HepG2 (cell line): ENCODE results near the gene CNTFR. TPM values are rescaled to one million over a fixed set of nuclear protein-coding genes. Genes with fewer than 3 reads are reported as not detected.
A peak's percentile ranks its signal among the peaks of the same experiment; 100 is the strongest.

Experiments
- ATAC-seq: fragments of 200-7000 bp; cut with Tn5 transposase; 3 replicates; pipeline ENCODE4 v1.9.1; 2020; ENCODE audit warnings: mild to moderate bottlenecking, moderate library complexity
- BruUV-seq: library from RNA; stranded (reverse); fragments of 400-500 nt; replicated peaks from 2 replicates; lab custom pipeline; 2021; lab: Mats Ljungman, UMichigan
- CTCF ChIA-PET: fragments of 300-600 bp; formaldehyde crosslinking; extraction: SDS; loops from one replicate; lab custom pipeline; 2021; ENCODE audit warnings: low total read pairs, inconsistent platforms, low intra/inter-chr PET ratio; lab: Yijun Ruan, JAX
- POLR2A ChIA-PET: fragments of 350-600 bp; sonication (Branson Sonifier 250); formaldehyde crosslinking; loops from one replicate; lab custom pipeline; 2020; ENCODE audit warnings: antibody characterized with exemption, inconsistent platforms; lab: Yijun Ruan, JAX
- DNase-seq: peaks from one replicate; pipeline ENCODE4 v3.0.0-alpha.2; 2015; ENCODE audit warnings: low spot score
- FAIRE-seq: peaks from 3 replicates; lab custom pipeline; 2011; peaks lifted over from hg19 to GRCh38; lab: Jason Lieb, UNC
- H2AFZ ChIP-seq: one replicate; pipeline ENCODE4 v1.6.1; 2011; ENCODE audit warnings: low read length, inconsistent platforms
- H3K27ac ChIP-seq: fragments of 300-600 bp; 3 replicates; pipeline ENCODE4 v1.8.0; 2011; ENCODE audit warnings: mixed run types, mild to moderate bottlenecking, mixed read lengths, low read length, inconsistent platforms; ENCODE audit not compliant: insufficient read depth; ENCODE audit errors: extremely low read length
- H3K27me3 ChIP-seq, 2 experiments: fragments of 200-600 bp in 1 of 2; 2 replicates in 1 of 2; 3 replicates in 1 of 2; pipeline versions ENCODE4 v1.6.0 to v1.8.0; 2011; ENCODE audit warnings: low read length in 2 of 2, mild to moderate bottlenecking in 2 of 2, moderate library complexity in 2 of 2, inconsistent platforms in 1 of 2; ENCODE audit not compliant: insufficient read depth in 2 of 2, control insufficient read depth in 1 of 2
- H3K36me3 ChIP-seq, 2 experiments: fragments of 200-600 bp in 1 of 2; replicated peaks in 1 of 2; 2 replicates in 1 of 2; 3 replicates in 1 of 2; pipeline versions ENCODE4 v1.5.1 to v1.8.0; 2011; ENCODE audit warnings: low read length in 2 of 2, inconsistent platforms in 1 of 2; ENCODE audit not compliant: insufficient read depth in 2 of 2, control insufficient read depth in 1 of 2
- H3K4me1 ChIP-seq: 2 replicates; pipeline ENCODE4 v1.5.1; 2012; ENCODE audit warnings: low read length, inconsistent platforms; ENCODE audit not compliant: insufficient read depth
- H3K4me2 ChIP-seq: 2 replicates; pipeline ENCODE4 v1.6.0; 2011; ENCODE audit warnings: low read depth, low read length, inconsistent platforms
- H3K4me3 ChIP-seq, 3 experiments: fragments of 200-600 bp in 1 of 3; sonication (generic), shearing (Covaris generic) in 1 of 3; replicated peaks in 1 of 3; 2 replicates each; pipeline ENCODE4 v1.5.1; 2011 to 2016; ENCODE audit warnings: low read length in 3 of 3, inconsistent platforms in 2 of 3, low read depth in 2 of 3, mild to moderate bottlenecking in 2 of 3, control low read depth in 1 of 3, mixed read lengths in 1 of 3; ENCODE audit not compliant: insufficient read depth in 1 of 3
- H3K79me2 ChIP-seq: one replicate; pipeline ENCODE4 v1.6.1; 2011; ENCODE audit warnings: low read length, inconsistent platforms; ENCODE audit not compliant: insufficient read depth
- H3K9ac ChIP-seq: 2 replicates; pipeline ENCODE4 v1.6.0; 2011; ENCODE audit warnings: mild to moderate bottlenecking, low read depth, low read length, inconsistent platforms; ENCODE audit not compliant: insufficient read depth
- H3K9me3 ChIP-seq: 2 replicates; pipeline ENCODE4 v1.5.1; 2012; ENCODE audit warnings: mild to moderate bottlenecking, low read length
- H4K20me1 ChIP-seq: 2 replicates; pipeline ENCODE4 v1.6.0; 2011; ENCODE audit warnings: inconsistent platforms, mild to moderate bottlenecking, low read length, moderate library complexity; ENCODE audit not compliant: insufficient read depth
- ATF7 ChIP-seq, 2 experiments: fragments of 450-650 bp in 1 of 2; sonication (generic) in 1 of 2; formaldehyde crosslinking in 1 of 2; IDR thresholded peaks; 2 replicates each; pipeline versions ENCODE4 v1.4.0 to v1.6.1; 2016 to 2020; ENCODE audit warnings: antibody characterized with exemption in 1 of 2, mild to moderate bottlenecking in 1 of 2, missing genetic modification reagents in 1 of 2
- CEBPB ChIP-seq: IDR thresholded peaks from 2 replicates; pipeline ENCODE4 v1.6.1; 2011; ENCODE audit warnings: low read depth, low read length, improper control_type of control experiment, borderline replicate concordance
- EP300 ChIP-seq, 3 experiments: sonication (generic) in 1 of 3; formaldehyde crosslinking in 1 of 3; IDR thresholded peaks; 2 replicates each; pipeline versions ENCODE4 v1.5.1 to v1.6.1; 2011 to 2020; ENCODE audit warnings: low read depth in 2 of 3, low read length in 2 of 3, borderline replicate concordance in 1 of 3, improper control_type of control experiment in 1 of 3, mild to moderate bottlenecking in 1 of 3, missing genetic modification reagents in 1 of 3, moderate library complexity in 1 of 3
- JUN ChIP-seq: sonication (generic); formaldehyde crosslinking; IDR thresholded peaks from 2 replicates; pipeline ENCODE4 v1.4.0; 2020; ENCODE audit warnings: mild to moderate bottlenecking, missing genetic modification reagents
- JUND ChIP-seq: sonication (generic); formaldehyde crosslinking; IDR thresholded peaks from 2 replicates; pipeline ENCODE4 v1.8.0; 2022; ENCODE audit warnings: mild to moderate bottlenecking, missing genetic modification reagents
- KAT2B ChIP-seq: fragments of 150-350 bp; IDR thresholded peaks from 2 replicates; pipeline ENCODE4 v1.6.1; 2014; ENCODE audit warnings: low read depth, low read length, borderline replicate concordance
- POLR2G ChIP-seq: fragments of 200-400 bp; formaldehyde crosslinking; IDR thresholded peaks from 2 replicates; pipeline ENCODE4 v1.6.1; 2018; ENCODE audit warnings: mild to moderate bottlenecking, low read depth, low read length, moderate library complexity
- RAD21 ChIP-seq: fragments of 450-650 bp; formaldehyde crosslinking; IDR thresholded peaks from 2 replicates; pipeline ENCODE4 v1.5.0; 2020; ENCODE audit warnings: mild to moderate bottlenecking
- REXO4 ChIP-seq: sonication (generic); formaldehyde crosslinking; IDR thresholded peaks from 2 replicates; pipeline ENCODE4 v1.8.0; 2022; ENCODE audit warnings: missing genetic modification reagents, mild to moderate bottlenecking, borderline replicate concordance
- TEAD2 ChIP-seq: sonication (generic); formaldehyde crosslinking; IDR thresholded peaks from 2 replicates; pipeline ENCODE4 v1.9.0; 2021; ENCODE audit warnings: missing genetic modification reagents
- TMF1 ChIP-seq: sonication (generic); formaldehyde crosslinking; IDR thresholded peaks from 2 replicates; pipeline ENCODE4 v1.8.1; 2022; ENCODE audit warnings: low read depth, missing genetic modification reagents
- TOE1 ChIP-seq: sonication (generic); formaldehyde crosslinking; IDR thresholded peaks from 2 replicates; pipeline ENCODE4 v1.4.0; 2020; ENCODE audit warnings: mild to moderate bottlenecking, missing genetic modification reagents
- ZFP36 ChIP-seq: fragments of 150-350 bp; IDR thresholded peaks from 2 replicates; pipeline ENCODE4 v1.6.1; 2018; ENCODE audit warnings: borderline replicate concordance, low read length, low read depth; ENCODE audit not compliant: partially characterized antibody
- ZFYVE20 ChIP-seq: sonication (generic); formaldehyde crosslinking; IDR thresholded peaks from 2 replicates; pipeline ENCODE4 v1.8.0; 2023; ENCODE audit warnings: low read depth, mild to moderate bottlenecking, moderate library complexity, missing genetic modification reagents, borderline replicate concordance
- ZNF10 ChIP-seq: sonication (generic); formaldehyde crosslinking; IDR thresholded peaks from 2 replicates; pipeline ENCODE4 v1.4.0; 2020; ENCODE audit warnings: mild to moderate bottlenecking, low read depth, missing genetic modification reagents, borderline replicate concordance
- ZNF367 ChIP-seq: sonication (generic); formaldehyde crosslinking; IDR thresholded peaks from 2 replicates; pipeline ENCODE4 v1.4.0; 2020; ENCODE audit warnings: missing genetic modification reagents, borderline replicate concordance
- ZNF382 ChIP-seq: sonication (generic); formaldehyde crosslinking; IDR thresholded peaks from 2 replicates; pipeline ENCODE4 v1.5.0; 2020; ENCODE audit warnings: missing genetic modification reagents, mild to moderate bottlenecking, borderline replicate concordance
- ZNF496 ChIP-seq: sonication (generic); formaldehyde crosslinking; IDR thresholded peaks from 2 replicates; pipeline ENCODE4 v1.8.1; 2023; ENCODE audit warnings: mild to moderate bottlenecking, moderate library complexity, missing genetic modification reagents; ENCODE audit not compliant: insufficient replicate concordance
- ZNF547 ChIP-seq: sonication (generic); formaldehyde crosslinking; IDR thresholded peaks from 2 replicates; pipeline ENCODE4 v1.5.1; 2020; ENCODE audit warnings: mild to moderate bottlenecking, missing genetic modification reagents
- ZNF598 ChIP-seq: sonication (generic); formaldehyde crosslinking; IDR thresholded peaks from 2 replicates; pipeline ENCODE4 v1.5.1; 2020; ENCODE audit warnings: mild to moderate bottlenecking, missing genetic modification reagents, borderline replicate concordance
- ZNF614 ChIP-seq: IDR thresholded peaks from 2 replicates; pipeline ENCODE4 v1.6.1; 2018; ENCODE audit warnings: missing biosample characterization, missing genetic modification reagents, inconsistent platforms, borderline replicate concordance
- ZNF784 ChIP-seq: sonication (generic); formaldehyde crosslinking; IDR thresholded peaks from 2 replicates; pipeline ENCODE4 v1.5.1; 2020; ENCODE audit warnings: missing genetic modification reagents, mild to moderate bottlenecking, borderline replicate concordance
- ZSCAN30 ChIP-seq: sonication (generic); formaldehyde crosslinking; IDR thresholded peaks from 2 replicates; pipeline ENCODE4 v1.5.0; 2020; ENCODE audit warnings: mild to moderate bottlenecking, missing genetic modification reagents
- WGBS: methylation state at CpG from one replicate; pipeline ENCODE4 v1.1.6; 2017; ENCODE audit warnings: low lambda C conversion rate; 5-methylcytosine and 5-hydroxymethylcytosine counted together
- in situ Hi-C: cut with HindIII; loops from 2 replicates; pipeline ENCODE4 v1.10.0; 2017; ENCODE audit warnings: low pct_unique_long_range_greater_than_20kb; ENCODE audit not compliant: extremely low pct_ligation_motif_present
- intact Hi-C: fragments of 100-400 bp; cut with micrococcal nuclease; formaldehyde crosslinking; loops from one replicate; pipeline ENCODE4 v1.10.0; 2022; ENCODE audit not compliant: unreplicated experiment
- polyA plus RNA-seq, 8 experiments: library from polyadenylated mRNA; depleted of rRNA in 3 of 8; stranded (reverse) in 7 of 8; unstranded in 1 of 8; fragments of >200 nt; fragmentation: Illumina TruSeq in 4 of 8; extraction: Trizol in 4 of 8; gene quantifications; 2 replicates each; pipeline versions ENCODE4 v1.2.1 to v1.2.3, GENCODE V29; 2011 to 2016; ENCODE audit warnings: low read depth in 4 of 8, missing spikeins in 1 of 8, mixed read lengths in 1 of 8; ENCODE audit not compliant: insufficient read depth in 1 of 8
- total RNA-seq, 5 experiments: library from RNA; depleted of rRNA; stranded (reverse); fragments of >200 nt; fragmentation: Illumina TruSeq; extraction: Trizol; gene quantifications; 2 replicates each; pipeline ENCODE4 v1.2.3, GENCODE V29; 2016; ENCODE audit warnings: low read depth in 1 of 5

Gene CNTFR
- total and polyA plus RNA-seq, 2 of the 13 experiments (the other 11 are each of a cell fraction or from before 2014, with no cell fraction given), result not detected

GRCh38 chr9:34633851-34634550 lies 44.5 kb upstream of the CNTFR start (continued):
- TF ChIP-seq JUND (no peak), ZFP36 (no peak), ZNF614 (CRISPR knock-in tag) (no peak), EP300 (IDR thresholded peaks at IDR 0.05; ENCODE audit: low read depth in 2 of 2, low read length in 2 of 2) (no peak), EP300 (CRISPR knock-in tag; IDR thresholded peaks at IDR 0.05; ENCODE audit: borderline replicate concordance) (0 out of 2 replicates have a peak, but pooled peaks have one; percentile 9), RAD21 (CRISPR knock-in tag) (peak; percentile 75), TEAD2 (CRISPR knock-in tag) (no peak), CEBPB (no peak), POLR2G (0 out of 2 replicates have a peak, but pooled peaks have one; percentile 13), ZNF382 (CRISPR knock-in tag) (no peak), ZNF367 (CRISPR knock-in tag) (no peak), TOE1 (CRISPR knock-in tag) (no peak), ZSCAN30 (CRISPR knock-in tag) (no peak)

GRCh38 chr9:34633166-34633565 lies 43.6 kb upstream of the CNTFR start:
- ChIA-PET POLR2A (interaction anchor here (0.7 to 6.9 kb wide), 3 partner anchors 13 to 26 kb away, joined by 3 to 100 read pairs (median 3); partner anchors contain the start of genes GALT and IL11RA), CTCF (interaction anchor here (1.1 to 4.5 kb wide), 7 partner anchors 13 to 196 kb away, joined by 3 to 54 read pairs (median 7); partner anchors contain the start of genes GALT and RPP25L)
- no peaks in the 10 kb centered on the region for H3K9me3 ChIP-seq
- FAIRE-seq (no peak), ATAC-seq (no peak), DNase-seq (no peak)
- H3K79me2 ChIP-seq, result peaks cover 14% of the 10 kb centered on the region
- H3K9ac ChIP-seq, result no peak overlapping the region
- no peak overlapping the region for H3K27ac ChIP-seq
- H3K36me3 ChIP-seq, result peaks cover 3 to 4% of the 10 kb centered on the region in 2 experiments; a peak in 3 of 5 replicates
- intact Hi-C loops, result no loop called here
- H2AFZ ChIP-seq, result no peak overlapping the region
- WGBS, result 62% methylated on average over 5 of the region's 5 CpGs
- no TSS peak for BruUV-seq
- no peak overlapping the region for H3K4me2 ChIP-seq
- peaks cover 60% of the 10 kb centered on the region for H3K4me1 ChIP-seq
- H3K27me3 ChIP-seq, result peaks cover 0 to 4% of the 10 kb centered on the region in 2 experiments; a peak in 1 of 5 replicates
- no peaks in the 10 kb centered on the region for H4K20me1 ChIP-seq
- in situ Hi-C loops, result no loop called here
- no peak overlapping the region for H3K4me3 ChIP-seq
- TF ChIP-seq ATF7 (IDR thresholded peaks at IDR 0.05), result no peak
- no peak for TF ChIP-seq ATF7 (CRISPR knock-in tag; IDR thresholded peaks at IDR 0.05)
- no peak for TF ChIP-seq KAT2B
- no peak for TF ChIP-seq ZNF496 (CRISPR knock-in tag)
- no peak for TF ChIP-seq JUN
- TF ChIP-seq ZFYVE20 (CRISPR knock-in tag), result no peak
- no peak for TF ChIP-seq ZNF547 (CRISPR knock-in tag)
- no peak for TF ChIP-seq ZNF784
- TF ChIP-seq TMF1, result no peak
- no peak for TF ChIP-seq ZNF10
- no peak for TF ChIP-seq REXO4
- TF ChIP-seq ZNF598, result no peak
